Measurements from ENCODE around the gene CAMKMT.

- TF ChIP-seq CTCF (IDR thresholded peaks at IDR 0.05 in 8 of 11, conservative IDR thresholded peaks at IDR 0.05 in 3 of 11) (no peak), POLR2A (IDR thresholded peaks at IDR 0.05) (no peak), POLR2AphosphoS5 (IDR thresholded peaks at IDR 0.05) (no peak)
Measured at GRCh38 chr2:44642123-44642857, 280.5 kb downstream of the CAMKMT start.

Measured in spleen (tissue), 7 donors.